DMS114 treated with DMSO at 0.1 percent for 48 hours (cell line): ENCODE data around the gene TGFB3.

ENCODE experiments used
- DNase-seq: peaks from one replicate; lab custom pipeline; 2025; ENCODE audit not compliant: unreplicated experiment; lab: John Stamatoyannopoulos, UW

TGFB3 gene

DNA sequence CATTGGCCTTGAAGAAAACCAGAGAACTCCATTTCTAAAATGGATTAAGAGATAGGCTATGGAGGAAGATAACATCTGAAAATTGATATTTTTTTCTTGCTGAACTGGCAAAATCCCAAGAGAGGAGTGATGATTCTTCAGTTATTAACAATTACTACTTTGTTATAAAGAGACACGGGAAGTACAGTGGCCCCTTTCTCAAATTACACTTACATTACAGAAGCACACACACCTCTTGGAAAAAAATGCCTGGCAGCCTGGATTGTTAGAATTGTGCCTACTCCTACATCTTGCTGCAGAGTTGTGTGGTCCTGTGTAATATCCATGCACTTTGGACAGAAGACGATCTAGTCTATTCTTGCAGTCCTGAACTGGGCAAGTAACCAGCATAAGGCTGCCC is 71.7 kb downstream of the TGFB3 start:
- DNase-seq, result no peak

DNA sequence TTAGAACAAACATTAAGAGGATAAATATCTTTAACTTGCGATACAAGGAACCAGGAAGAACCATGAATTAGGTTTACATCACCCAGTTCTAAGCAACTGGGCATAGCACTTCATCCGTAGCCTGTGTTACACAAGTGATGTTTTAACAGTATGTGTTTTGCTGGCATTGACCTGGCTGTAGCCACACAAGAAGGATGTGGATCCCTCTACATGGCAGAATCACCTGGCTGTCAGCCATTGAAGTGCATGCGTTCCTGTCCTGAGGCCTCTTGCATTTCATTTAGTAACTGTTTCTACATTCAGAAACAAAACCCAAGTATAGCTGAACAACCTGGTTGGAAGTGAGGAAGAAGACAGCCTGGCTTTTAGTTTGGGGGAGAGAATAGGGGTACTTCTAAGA is 72.2 kb downstream of the TGFB3 start:
- no peak for DNase-seq
